ENCODE data around the gene ID1.

DNA sequence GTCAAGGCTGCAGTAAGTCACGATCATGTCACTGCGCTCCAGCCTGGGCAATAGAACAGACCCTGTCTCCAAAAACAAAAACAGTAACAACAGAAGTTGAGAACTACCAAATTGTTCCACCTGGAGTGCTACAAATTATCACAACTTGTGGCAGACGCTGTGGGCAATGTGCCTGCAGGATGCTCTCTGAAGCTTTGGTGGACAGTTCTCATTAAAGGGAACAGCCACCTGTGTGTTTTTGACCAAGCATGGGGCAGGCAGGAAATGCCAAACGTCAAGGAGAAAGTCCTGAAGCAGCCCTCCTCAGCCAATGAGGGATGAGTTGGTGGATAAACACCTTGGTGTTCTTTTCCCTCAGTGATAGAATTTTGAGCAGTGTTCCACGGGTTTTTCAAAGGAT lies 48.5 kb downstream of the ID1 start:
- no peak for TF ChIP-seq CTCF (IDR thresholded peaks at IDR 0.05)
- TF ChIP-seq POLR2A (IDR thresholded peaks at IDR 0.05): no peak
